HT-29 (cell line): Measurements from ENCODE around the gene SLC4A11. TPM values are rescaled to one million over a fixed set of nuclear protein-coding genes. Genes with fewer than 3 reads are reported as not detected.
"Not testable (repeated sequence)": the region's sequence is repeated elsewhere in the genome, so short reads cannot be mapped to it uniquely, and the experiment has no call there.

Source experiments
- DNase-seq: peaks from one replicate; pipeline ENCODE4 v3.0.0-alpha.2; 2015; ENCODE audit warnings: low spot score
- total RNA-seq: library from RNA; depleted of rRNA; stranded (reverse); fragments of >200 nt; shearing (Covaris generic); gene quantifications from 2 replicates; pipeline ENCODE4 v1.2.3, GENCODE V29; 2014

SLC4A11 gene
- total RNA-seq, 1 experiment from 2014 or later = 1.8 TPM

- DNase-seq = peak; percentile 50
These were observed 35.5 kb downstream of the SLC4A11 start for GRCh38 chr20:3203315-3204123.

- DNase-seq = no peak
These were observed 36.0 kb downstream of the SLC4A11 start for GRCh38 chr20:3202965-3203314.

GRCh38 chr20:3199976-3200755, 38.8 kb downstream of the SLC4A11 start:
- DNase-seq = no peak

GRCh38 chr20:3199206-3199605, 39.8 kb downstream of the SLC4A11 start:
- no peak for DNase-seq

- no peak for DNase-seq
These were observed 43.3 kb downstream of the SLC4A11 start for GRCh38 chr20:3195590-3196237.

GRCh38 chr20:3194617-3195280, 44.2 kb downstream of the SLC4A11 start:
- DNase-seq = no peak

- DNase-seq = no peak
These were observed 45.0 kb downstream of the SLC4A11 start for GRCh38 chr20:3193806-3194616.

GRCh38 chr20:3192226-3193015, 46.6 kb downstream of the SLC4A11 start:
- no peak for DNase-seq

GRCh38 chr20:3190681-3191111, 48.3 kb downstream of the SLC4A11 start:
- no peak for DNase-seq

GRCh38 chr20:3189561-3190131, 49.3 kb downstream of the SLC4A11 start:
- no peak for DNase-seq

- no peak for DNase-seq
These were observed 50.1 kb downstream of the SLC4A11 start for GRCh38 chr20:3188823-3189413.

GRCh38 chr20:3187861-3188260, 51.1 kb downstream of the SLC4A11 start:
- DNase-seq = not testable (repeated sequence)

GRCh38 chr20:3183896-3184612, 54.9 kb downstream of the SLC4A11 start:
- DNase-seq = no peak

- DNase-seq = not testable (repeated sequence)
These were observed 56.6 kb downstream of the SLC4A11 start for GRCh38 chr20:3182429-3182828.

- DNase-seq = no peak
These were observed 57.7 kb downstream of the SLC4A11 start for GRCh38 chr20:3181270-3181669.

- DNase-seq = no peak
These were observed 58.7 kb downstream of the SLC4A11 start for GRCh38 chr20:3180319-3180718.

- DNase-seq = no peak
These were observed 61.1 kb downstream of the SLC4A11 start for GRCh38 chr20:3177746-3178485.
